Retina (tissue), 1 donor: ENCODE results near the gene ZNF581.
A peak's percentile ranks its signal among the peaks of the same experiment; 100 is the strongest.

Source experiments
- DNase-seq: peaks from one replicate; pipeline ENCODE4 v3.0.0-alpha.2; 2016

Gene ZNF581

DNA sequence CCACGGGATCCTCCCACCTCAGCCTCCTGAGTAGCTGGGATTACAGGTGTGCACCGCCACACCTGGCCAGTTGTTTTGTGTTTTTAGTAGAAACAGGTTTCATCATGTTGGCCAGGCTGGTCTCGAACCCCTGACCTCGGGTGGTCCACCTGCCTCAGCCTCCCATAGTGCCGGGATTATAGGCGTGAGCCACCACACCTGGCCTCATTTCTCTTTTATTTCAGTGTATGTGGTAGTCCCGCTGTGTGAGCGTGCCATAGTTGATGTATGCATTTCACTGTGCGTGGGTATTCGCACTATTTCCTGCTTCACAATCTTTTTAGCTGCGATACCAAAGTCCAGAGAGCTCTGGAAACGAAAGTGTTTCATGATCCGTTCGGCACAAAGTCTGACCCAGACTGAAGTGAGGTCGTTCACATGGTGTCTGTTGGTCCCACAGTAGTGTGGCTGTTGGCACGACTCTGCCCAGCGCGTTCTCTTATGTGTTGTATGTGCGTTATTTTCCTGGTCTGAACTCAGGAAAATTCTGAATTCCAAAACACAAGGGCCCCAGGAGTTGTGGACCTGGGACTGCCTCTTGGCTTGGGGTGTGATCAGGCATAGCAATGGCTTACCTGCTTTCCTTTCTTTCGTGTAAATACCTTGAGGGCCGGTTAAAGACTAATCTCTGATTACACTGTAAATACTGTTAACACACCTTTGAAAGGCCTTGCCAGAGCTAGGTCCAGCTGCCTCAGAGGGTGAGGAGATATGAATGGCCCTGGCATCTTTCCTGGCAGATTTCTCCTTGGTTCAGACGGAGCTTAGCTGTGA is 40.2 kb downstream of the ZNF581 start:
- no peak for DNase-seq

DNA sequence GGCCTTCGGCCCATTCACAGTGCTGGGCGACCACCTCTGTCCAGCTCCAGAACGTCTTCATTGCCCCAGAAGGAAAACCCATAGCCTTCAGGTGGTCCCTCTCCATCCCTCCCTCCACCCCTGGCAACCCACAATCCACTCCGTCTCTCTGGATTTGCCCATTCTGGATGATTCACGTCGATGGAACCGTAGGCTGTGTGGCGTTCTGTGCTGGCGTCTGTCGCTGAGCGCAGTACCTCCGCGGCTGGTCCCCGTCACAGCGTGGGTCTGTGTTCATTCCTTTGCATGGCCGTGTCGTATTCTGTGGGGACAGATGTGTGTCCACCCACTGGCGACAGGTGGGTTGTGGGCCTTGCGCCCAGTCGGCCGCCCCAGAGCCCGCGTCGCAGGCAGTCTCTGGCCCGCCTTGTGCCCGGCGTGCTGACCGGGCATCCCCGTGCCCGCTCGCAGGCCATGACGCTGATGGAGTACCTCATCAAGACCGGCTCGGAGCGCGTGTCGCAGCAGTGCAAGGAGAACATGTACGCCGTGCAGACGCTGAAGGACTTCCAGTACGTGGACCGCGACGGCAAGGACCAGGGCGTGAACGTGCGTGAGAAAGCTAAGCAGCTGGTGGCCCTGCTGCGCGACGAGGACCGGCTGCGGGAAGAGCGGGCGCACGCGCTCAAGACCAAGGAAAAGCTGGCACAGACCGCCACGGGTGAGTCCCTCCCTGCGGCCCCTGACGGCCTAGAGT is 41.7 kb downstream of the ZNF581 start:
- DNase-seq = no peak

- no peak for DNase-seq
These were observed 42.3 kb downstream of the ZNF581 start for GRCh38 chr19:55685776-55686175.

- DNase-seq = no peak
These were observed 43.0 kb downstream of the ZNF581 start for GRCh38 chr19:55686311-55687050.

GRCh38 chr19:55687281-55688201 is 44.1 kb downstream of the ZNF581 start:
- DNase-seq = no peak

DNA sequence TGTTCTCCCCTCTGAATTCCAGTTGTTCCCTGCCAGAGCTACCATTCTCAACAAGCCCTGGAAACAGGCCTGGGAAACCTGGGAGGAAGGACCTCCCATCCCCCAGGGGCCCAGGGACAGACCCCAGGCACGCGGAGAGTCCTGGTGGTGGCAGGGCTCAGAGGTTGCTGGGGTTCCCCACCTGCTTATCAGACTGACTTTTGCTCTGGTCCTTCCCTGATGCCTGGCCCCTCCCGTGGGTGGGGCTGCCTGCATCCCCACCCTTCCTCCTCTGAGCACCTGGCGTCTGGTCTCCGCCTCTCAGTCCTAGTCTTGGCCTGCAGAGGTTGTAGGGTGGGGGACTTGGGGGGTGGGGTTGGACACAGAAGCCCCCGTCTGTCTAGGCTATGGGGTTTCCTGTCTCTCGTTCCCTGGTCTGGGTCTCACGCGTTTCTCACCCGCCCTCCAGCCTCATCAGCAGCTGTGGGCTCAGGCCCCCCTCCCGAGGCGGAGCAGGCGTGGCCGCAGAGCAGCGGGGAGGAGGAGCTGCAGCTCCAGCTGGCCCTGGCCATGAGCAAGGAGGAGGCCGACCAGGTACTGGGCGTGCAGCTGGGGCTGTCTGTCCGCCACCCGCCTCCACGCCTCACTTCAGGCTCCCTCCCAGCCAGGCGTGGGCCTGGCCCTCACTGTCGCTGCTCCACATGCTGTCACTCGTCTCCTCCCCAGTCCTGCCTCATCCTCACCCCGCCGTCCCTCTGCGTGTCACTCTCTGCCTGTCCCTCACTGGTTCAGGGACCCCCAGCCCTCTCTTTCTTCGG is 45.2 kb downstream of the ZNF581 start:
- DNase-seq = peak; percentile 16

GRCh38 chr19:55689411-55690108 is 46.1 kb downstream of the ZNF581 start:
- no peak for DNase-seq

DNA sequence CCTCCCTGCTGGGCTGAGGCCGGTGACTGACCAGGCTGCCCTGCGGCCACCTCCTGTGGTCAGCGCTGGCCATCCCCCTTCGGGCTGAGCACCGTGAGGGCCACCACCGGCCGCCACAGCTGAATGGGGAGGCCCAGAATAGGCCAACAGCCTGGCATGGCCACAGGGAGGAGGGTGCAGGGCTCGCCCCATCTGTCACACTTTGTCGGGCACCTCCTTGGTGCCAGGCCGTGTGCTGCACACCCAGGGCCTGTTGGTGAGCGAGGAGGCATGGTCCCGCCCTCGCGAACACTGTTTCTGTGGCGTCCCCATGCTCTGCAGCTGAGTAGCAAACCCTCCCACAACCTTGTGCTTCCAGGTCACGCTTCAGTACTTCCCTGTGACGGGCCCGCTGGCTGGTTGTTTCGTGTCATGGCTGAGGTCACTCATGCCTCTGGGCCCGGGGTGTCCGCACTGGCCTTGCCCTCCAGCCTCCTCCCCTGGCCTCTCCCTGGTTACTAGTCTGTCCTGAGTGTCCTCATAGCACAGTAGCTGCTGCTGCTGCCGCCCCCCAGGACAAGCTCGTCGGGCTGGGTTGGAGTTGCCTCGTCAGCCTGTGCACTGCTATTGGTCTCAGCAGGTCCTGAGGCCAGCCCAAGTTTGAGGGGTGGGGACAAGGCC is 46.8 kb downstream of the ZNF581 start:
- no peak for DNase-seq

- DNase-seq = no peak
These were observed 47.5 kb downstream of the ZNF581 start for GRCh38 chr19:55690769-55691545.

- DNase-seq = no peak
These were observed 48.4 kb downstream of the ZNF581 start for GRCh38 chr19:55691561-55692481.

DNA sequence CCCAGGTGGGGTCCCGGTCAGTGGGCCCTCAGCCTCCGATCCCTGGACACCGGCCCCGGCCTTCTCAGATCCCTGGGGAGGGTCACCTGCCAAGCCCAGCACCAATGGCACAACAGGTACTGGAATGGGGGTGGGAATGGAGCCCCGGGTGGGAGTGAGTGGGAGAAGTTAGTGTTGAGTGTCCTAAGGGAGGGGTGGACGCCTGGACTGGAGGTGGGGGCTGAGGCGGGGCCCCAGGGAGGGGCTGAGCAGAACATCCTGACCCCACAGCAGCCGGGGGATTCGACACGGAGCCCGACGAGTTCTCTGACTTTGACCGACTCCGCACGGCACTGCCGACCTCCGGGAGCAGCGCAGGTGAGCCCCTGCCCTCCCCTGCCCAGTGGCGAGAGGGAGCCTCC is 49.2 kb downstream of the ZNF581 start:
- DNase-seq = no peak

GRCh38 chr19:55693336-55693974 is 50.0 kb downstream of the ZNF581 start:
- DNase-seq = no peak

- no peak for DNase-seq
These were observed 50.8 kb downstream of the ZNF581 start for GRCh38 chr19:55694241-55694655.

- no peak for DNase-seq
These were observed 51.4 kb downstream of the ZNF581 start for GRCh38 chr19:55694656-55695491.
